ENCODE measurements around the gene ITSN2. TPM values are rescaled to one million over a fixed set of nuclear protein-coding genes. Genes with fewer than 3 reads are reported as not detected.
"Not testable (repeated sequence)": the region's sequence is repeated elsewhere in the genome, so short reads cannot be mapped to it uniquely, and the experiment has no call there.

Gene ITSN2
- total and polyA plus RNA-seq, 11 donors: 19.3 to 55.0 (median 37.4) TPM

GRCh38 chr2:24363301-24363700 is 3.0 kb upstream of the ITSN2 start:
- Histone ChIP-seq H3K4me1 (peaks cover 4 to 35% (median 27%) of the 10 kb centered on the region in 12 donors), H3K4me3 (no peak overlapping the region), H3K9me3 (no peaks in the 10 kb centered on the region), H3K27me3 (no peaks in the 10 kb centered on the region), H3K27ac (no peak overlapping the region), H3K36me3 (no peaks in the 10 kb centered on the region)
- intact Hi-C loops (cut with DNase I): loop anchor here in 2 of 10 donors (5.0 to 10.0 kb wide), 2 partner anchors 48 to 56 kb away; no protein-coding TSS in a partner anchor
- WGBS, 4 donors: 90 to 94% (median 93%) methylated on average over 2 of the region's 2 CpGs
- DNase-seq (no peak), ATAC-seq (no peak)
- TF ChIP-seq CTCF (IDR thresholded peaks at IDR 0.05) (no peak), POLR2A (IDR thresholded peaks at IDR 0.05) (no peak)

- Histone ChIP-seq H3K4me3 (no peak overlapping the region), H3K4me1 (peaks cover 4 to 40% (median 29%) of the 10 kb centered on the region in 12 donors), H3K36me3 (no peaks in the 10 kb centered on the region), H3K27ac (no peak overlapping the region), H3K9me3 (peaks cover 0 to under 1% (median 0%) of the 10 kb centered on the region in 12 donors), H3K27me3 (no peaks in the 10 kb centered on the region)
- intact Hi-C loops (cut with DNase I): loop anchor here in 2 of 10 donors (5.0 to 10.0 kb wide), 2 partner anchors 47 to 55 kb away; no protein-coding TSS in a partner anchor
- DNase-seq: no peak
- 66 to 78% (median 71%) methylated on average over 4 of the region's 4 CpGs for WGBS, 4 donors
- no peak for TF ChIP-seq CTCF (IDR thresholded peaks at IDR 0.05)
- no peak for TF ChIP-seq POLR2A (IDR thresholded peaks at IDR 0.05)
- no peak for ATAC-seq
Measured at GRCh38 chr2:24362253-24362652, 1.9 kb upstream of the ITSN2 start.

GRCh38 chr2:24360963-24361330 is 611 bp upstream of the ITSN2 start:
- H3K9me3 ChIP-seq: peaks cover 0 to 4% (median 0%) of the 10 kb centered on the region in 12 donors
- no peaks in the 10 kb centered on the region for H3K36me3 ChIP-seq
- intact Hi-C loops (cut with DNase I): loop anchor here in 2 of 10 donors (5.0 to 10.0 kb wide), 2 partner anchors 46 to 54 kb away; no protein-coding TSS in a partner anchor
- no peaks in the 10 kb centered on the region for H3K27me3 ChIP-seq
- TF ChIP-seq CTCF (IDR thresholded peaks at IDR 0.05): no peak
- TF ChIP-seq POLR2A (IDR thresholded peaks at IDR 0.05): no peak
- peak in 1 of 4 donors; percentile 1 for ATAC-seq
- H3K27ac ChIP-seq: peak overlapping the region; percentile 79 to 99 (median 98)
- 90 to 91% (median 91%) methylated on average over 15 of the region's 15 CpGs for WGBS, 4 donors
- H3K4me3 ChIP-seq: peak overlapping the region; percentile 64 to 100 (median 96)
- no peak for DNase-seq
- peaks cover 3 to 39% (median 26%) of the 10 kb centered on the region in 12 donors for H3K4me1 ChIP-seq

- Histone ChIP-seq H3K4me1 (peaks cover 0 to 35% (median 21%) of the 10 kb centered on the region in 12 donors), H3K4me3 (peak overlapping the region; percentile 64 to 100 (median 96)), H3K27ac (peak overlapping the region; percentile 79 to 99 (median 98)), H3K36me3 (no peaks in the 10 kb centered on the region), H3K27me3 (no peaks in the 10 kb centered on the region), H3K9me3 (peaks cover 0 to 4% (median 0%) of the 10 kb centered on the region in 12 donors)
- intact Hi-C loops (cut with DNase I): loop anchor here in 4 of 10 donors (5.0 to 10.0 kb wide), 4 partner anchors 42 to 55 kb away; no protein-coding TSS in a partner anchor
- DNase-seq (peak in 4 of 5 donors; percentile 39 to 55 (median 48)), ATAC-seq (peak in 3 of 4 donors; percentile 3 to 38 (median 29))
- 6 to 12% (median 8%) methylated on average over 27 to 46 of the region's 46 CpGs for WGBS, 4 donors
- TF ChIP-seq CTCF (IDR thresholded peaks at IDR 0.05) (no peak), POLR2A (IDR thresholded peaks at IDR 0.05) (no peak)
Measured at GRCh38 chr2:24359129-24360049, 947 bp downstream of the ITSN2 start.

GRCh38 chr2:24357767-24358166 is 2.6 kb downstream of the ITSN2 start:
- 92 to 97% (median 95%) methylated on average over 12 of the region's 12 CpGs for WGBS, 4 donors
- not testable (repeated sequence) for H3K9me3 ChIP-seq, H3K36me3 ChIP-seq, H3K27ac ChIP-seq, ATAC-seq, H3K27me3 ChIP-seq, DNase-seq
- peak overlapping the region in 1 of 12 donors; percentile 96 for H3K4me3 ChIP-seq
- H3K4me1 ChIP-seq: peaks cover 1 to 48% (median 29%) of the 10 kb centered on the region in 12 donors
- intact Hi-C loops (cut with DNase I): loop anchor here in 2 of 10 donors (5.0 to 10.0 kb wide), 2 partner anchors 40 to 53 kb away; no protein-coding TSS in a partner anchor

GRCh38 chr2:24357115-24357514 is 3.2 kb downstream of the ITSN2 start:
- 93 to 97% (median 95%) methylated on average over 4 of the region's 4 CpGs for WGBS, 4 donors
- not testable (repeated sequence) for DNase-seq, H3K9me3 ChIP-seq, H3K4me3 ChIP-seq, H3K36me3 ChIP-seq, H3K27ac ChIP-seq, H3K27me3 ChIP-seq, ATAC-seq
- intact Hi-C loops (cut with DNase I): loop anchor here in 2 of 10 donors (5.0 to 10.0 kb wide), 2 partner anchors 40 to 52 kb away; no protein-coding TSS in a partner anchor
- H3K4me1 ChIP-seq: peaks cover 2 to 55% (median 35%) of the 10 kb centered on the region in 12 donors
